ENCODE results near the gene IGF1R.
"Not testable (repeated sequence)": the region's sequence is repeated elsewhere in the genome, so short reads cannot be mapped to it uniquely, and the experiment has no call there.

IGF1R gene

DNA sequence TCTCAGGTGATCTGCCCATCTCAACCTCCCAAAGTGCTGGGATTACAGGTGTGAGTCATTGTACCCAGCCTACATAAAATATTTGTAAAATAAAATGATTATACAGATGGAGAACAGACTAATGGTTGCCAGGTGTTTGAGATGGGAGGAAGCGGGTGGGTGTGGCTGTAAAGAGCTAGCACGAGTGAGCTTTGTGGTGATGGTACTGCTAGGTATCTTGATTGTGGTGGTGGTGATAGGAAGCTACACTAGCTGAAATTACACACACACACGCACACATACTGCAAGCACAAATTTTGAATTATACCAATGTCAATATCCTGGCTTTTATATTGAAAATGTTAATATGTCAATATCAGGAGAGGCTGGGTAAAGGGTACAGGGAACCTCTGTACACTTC, 353.9 kb downstream of the IGF1R start:
- no peak for DNase-seq (ENCODE audit: low spot score)

DNA sequence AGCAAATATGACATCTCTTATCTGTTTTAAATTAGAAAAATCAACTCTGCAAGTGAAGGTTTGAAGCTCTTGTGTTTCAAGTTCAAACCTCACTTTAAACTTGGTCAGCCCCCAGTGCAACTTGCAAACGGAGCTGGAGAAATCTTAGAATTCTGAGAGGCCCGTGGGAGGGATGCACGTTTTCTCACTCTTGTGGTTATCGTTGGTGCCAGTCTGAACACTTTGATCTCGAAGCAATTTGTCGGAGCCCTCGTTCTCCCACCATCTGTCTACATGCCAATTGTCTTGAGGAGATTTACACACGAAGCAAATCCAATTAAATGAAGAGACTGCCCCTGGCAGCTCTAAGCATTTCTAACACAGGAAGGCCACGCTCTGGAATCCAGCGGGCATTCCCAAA, 355.0 kb downstream of the IGF1R start:
- DNase-seq (ENCODE audit: low spot score) = not testable (repeated sequence)

DNA sequence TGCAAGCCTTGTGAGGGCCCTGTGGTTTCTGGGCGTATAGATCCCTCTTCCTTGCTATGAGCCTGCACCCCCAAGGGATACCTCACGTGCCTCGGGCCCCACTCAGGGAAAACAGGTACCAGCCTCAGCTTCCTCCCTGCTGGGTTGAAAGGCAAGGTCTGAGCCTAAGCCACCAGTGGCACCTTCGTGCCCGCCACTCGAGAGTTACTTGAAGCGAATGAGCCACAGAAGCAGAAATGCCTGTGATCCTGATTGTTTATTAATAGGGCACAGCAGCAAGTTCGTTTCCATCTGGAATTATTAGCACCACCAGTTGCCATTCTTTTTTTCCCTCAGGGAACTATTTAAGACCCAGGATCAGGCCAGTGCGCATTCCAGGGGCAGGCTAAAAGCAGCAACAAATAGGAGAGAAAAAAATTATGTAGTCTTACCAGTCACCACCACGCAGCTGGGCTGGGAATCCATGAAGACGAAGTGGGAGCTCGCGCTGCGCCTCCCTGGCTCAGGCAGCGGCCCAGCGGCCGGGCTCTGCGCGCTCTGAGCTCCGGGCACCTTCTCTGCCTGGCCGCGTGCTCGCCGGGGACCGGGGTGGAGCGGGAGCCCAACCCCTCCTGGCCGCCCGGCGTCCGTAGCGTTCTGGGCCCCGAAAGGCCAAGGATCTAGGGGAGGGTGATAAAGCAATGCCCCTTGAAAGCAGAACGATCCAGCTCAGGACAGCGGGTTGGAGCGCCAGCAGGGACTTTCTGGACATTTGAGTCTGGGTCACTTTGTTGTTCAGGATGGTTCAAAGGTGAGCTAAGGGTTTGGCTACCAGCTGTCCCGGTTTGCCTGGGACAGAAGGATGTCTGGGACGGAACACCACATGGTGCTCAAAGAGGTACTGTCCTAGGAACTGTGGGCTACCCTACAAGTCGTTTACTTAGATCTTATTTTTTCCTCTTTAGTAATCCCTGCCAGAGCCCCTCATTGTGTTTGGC, 356.9 kb downstream of the IGF1R start:
- DNase-seq (ENCODE audit: low spot score) = not testable (repeated sequence)

DNA sequence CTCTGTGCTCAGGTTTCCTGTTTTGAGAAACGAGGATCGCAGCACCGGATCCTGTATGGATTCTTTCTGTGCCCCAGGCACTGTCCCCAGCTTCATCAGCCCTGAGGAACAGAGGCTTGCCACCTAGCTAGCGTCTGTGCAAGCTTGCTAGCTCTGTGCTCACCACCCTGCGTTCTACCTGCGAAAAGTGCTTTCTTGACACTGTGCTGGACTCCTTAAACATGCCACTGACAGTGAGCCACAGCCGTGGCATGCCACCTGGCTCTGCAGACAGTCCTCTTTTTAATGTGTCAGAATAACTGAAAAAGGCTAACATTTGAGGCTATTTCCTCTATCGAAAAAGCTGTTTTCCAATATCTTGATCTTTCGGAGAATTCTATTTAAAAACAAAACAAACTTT, 357.8 kb downstream of the IGF1R start:
- no peak for DNase-seq (ENCODE audit: low spot score)

DNA sequence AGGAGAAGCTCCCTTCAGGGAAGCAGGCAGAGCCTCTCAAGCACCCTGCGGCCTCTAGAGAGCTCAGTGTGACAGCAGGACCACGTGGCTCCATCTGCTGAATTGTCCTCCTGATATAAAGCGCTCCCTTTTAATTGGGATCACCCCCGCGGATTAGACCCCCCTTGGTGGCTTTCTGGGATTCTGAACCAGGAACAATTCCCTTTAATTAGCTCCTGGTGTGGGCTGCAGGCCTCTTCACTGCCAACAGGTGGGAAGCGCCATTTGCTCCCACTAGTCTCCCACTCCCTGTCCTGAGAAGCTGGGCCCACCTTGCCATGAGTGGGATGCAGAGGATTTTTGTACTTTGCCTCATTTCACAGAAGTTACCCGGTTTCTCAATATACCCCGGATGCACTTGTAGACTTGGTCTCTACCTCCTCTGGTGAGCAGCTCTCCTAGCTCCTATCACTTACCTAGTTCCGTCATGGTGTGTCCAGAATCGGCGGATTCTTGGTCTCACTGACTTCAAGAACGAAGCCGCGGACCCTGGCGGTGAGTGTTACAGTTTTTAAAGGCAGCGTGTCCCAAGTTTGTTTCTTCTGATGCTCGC, 358.7 kb downstream of the IGF1R start:
- no peak for DNase-seq (ENCODE audit: low spot score)

DNA sequence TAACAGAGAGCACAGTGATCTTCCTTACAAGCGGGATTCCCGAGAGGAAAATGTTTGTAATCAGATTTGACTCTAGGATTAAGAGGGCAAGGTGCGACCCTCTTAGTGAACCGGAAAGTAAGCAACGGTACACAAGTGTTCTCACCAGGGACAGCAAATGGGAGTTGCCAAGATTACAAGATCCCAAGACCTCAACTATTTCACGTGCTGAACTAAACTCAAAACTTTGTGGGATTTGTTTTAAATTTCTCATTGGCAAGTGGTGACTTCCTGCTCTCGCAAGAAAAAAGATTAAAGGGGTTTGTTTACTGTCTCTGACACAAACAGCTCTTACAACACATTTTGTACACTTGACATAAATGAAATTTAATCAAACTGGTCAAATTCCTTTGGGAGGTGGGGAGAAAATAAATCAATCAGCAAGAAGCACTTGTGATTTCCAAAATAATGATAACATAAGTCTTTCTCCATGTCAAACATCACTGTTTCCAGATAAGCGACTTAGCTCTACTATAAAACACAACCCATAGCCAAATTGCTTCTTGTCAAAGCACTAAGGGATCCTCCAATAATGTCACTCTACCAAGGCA, 361.5 kb downstream of the IGF1R start:
- DNase-seq (ENCODE audit: low spot score) = no peak

DNA sequence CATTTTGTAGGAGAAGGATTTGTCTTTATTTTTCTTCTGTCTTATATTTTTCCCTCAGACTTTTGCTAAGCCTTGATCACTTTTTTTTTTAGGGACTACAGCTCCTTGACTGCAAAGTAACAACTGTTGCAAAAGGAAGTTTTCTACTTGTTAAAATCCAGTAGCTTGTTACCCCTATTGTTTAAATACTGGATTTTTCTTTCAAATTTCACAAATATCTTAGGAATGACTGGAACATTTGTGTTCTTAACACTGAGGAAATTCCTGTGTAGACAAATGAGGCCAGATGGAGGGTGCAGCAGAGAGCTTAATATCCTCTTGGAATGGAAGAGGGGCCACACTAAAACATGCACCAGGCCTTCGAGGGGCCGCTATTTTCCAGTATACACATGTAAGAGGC, 362.4 kb downstream of the IGF1R start:
- no peak for DNase-seq (ENCODE audit: low spot score)

All from germinal center (tissue), 1 donor.